HEK293T (cell line): ENCODE data around the gene GMDS.
A peak's percentile ranks its signal among the peaks of the same experiment; 100 is the strongest.
"Not testable (repeated sequence)": the region's sequence is repeated elsewhere in the genome, so short reads cannot be mapped to it uniquely, and the experiment has no call there.

Experiments
- CTCF ChIA-PET: fragments of 350-600 bp; formaldehyde crosslinking; extraction: SDS; loops from one replicate; lab custom pipeline; 2021; ENCODE audit warnings: antibody characterized with exemption, inconsistent platforms; lab: Yijun Ruan, JAX
- POLR2A ChIA-PET: fragments of 350-600 bp; formaldehyde crosslinking; extraction: SDS; loops from one replicate; lab custom pipeline; 2020; ENCODE audit warnings: antibody characterized with exemption, inconsistent platforms; lab: Yijun Ruan, JAX
- DNase-seq: peaks from one replicate; pipeline ENCODE4 v3.0.0; 2012; ENCODE audit warnings: mixed read lengths; ENCODE audit errors: extremely low spot score
- ARNT ChIP-seq: fragments of 450-650 bp; IDR thresholded peaks from 2 replicates; pipeline ENCODE4 v1.6.1; 2017; ENCODE audit warnings: mild to moderate bottlenecking
- BHLHE40 ChIP-seq: fragments of 450-650 bp; IDR thresholded peaks from 2 replicates; pipeline ENCODE4 v1.6.1; 2016; ENCODE audit warnings: mild to moderate bottlenecking, moderate library complexity, borderline replicate concordance
- CTBP1 ChIP-seq: fragments of 450-650 bp; IDR thresholded peaks from 2 replicates; pipeline ENCODE4 v1.6.1; 2016; ENCODE audit warnings: borderline replicate concordance
- ELF4 ChIP-seq: fragments of 450-650 bp; IDR thresholded peaks from 2 replicates; pipeline ENCODE4 v1.6.1; 2017; ENCODE audit warnings: antibody characterized with exemption
- FOXA1 ChIP-seq: fragments of 450-650 bp; IDR thresholded peaks from 2 replicates; pipeline ENCODE4 v1.6.1; 2016; ENCODE audit warnings: mild to moderate bottlenecking
- FOXK2 ChIP-seq: fragments of 450-650 bp; IDR thresholded peaks from 2 replicates; pipeline ENCODE4 v1.6.1; 2016; ENCODE audit warnings: mild to moderate bottlenecking
- FOXM1 ChIP-seq: fragments of 450-650 bp; IDR thresholded peaks from 2 replicates; pipeline ENCODE4 v1.6.1; 2017; ENCODE audit warnings: mild to moderate bottlenecking, borderline replicate concordance
- HDGF ChIP-seq: fragments of 450-650 bp; IDR thresholded peaks from 2 replicates; pipeline ENCODE4 v1.6.1; 2017; ENCODE audit warnings: antibody characterized with exemption, borderline replicate concordance
- L3MBTL2 ChIP-seq: fragments of 450-650 bp; conservative IDR thresholded peaks from 2 replicates; pipeline ENCODE4 v1.6.1; 2016; ENCODE audit warnings: mild to moderate bottlenecking
- LEF1 ChIP-seq: fragments of 450-650 bp; IDR thresholded peaks from 2 replicates; pipeline ENCODE4 v1.6.1; 2017; ENCODE audit warnings: mild to moderate bottlenecking, borderline replicate concordance
- SP1 ChIP-seq: fragments of 450-650 bp; IDR thresholded peaks from 2 replicates; pipeline ENCODE4 v1.6.1; 2017
- SUZ12 ChIP-seq: fragments of 450-650 bp; IDR thresholded peaks from 2 replicates; pipeline ENCODE4 v1.6.1; 2016; ENCODE audit warnings: mild to moderate bottlenecking
- TARDBP ChIP-seq: fragments of 450-650 bp; IDR thresholded peaks from 2 replicates; pipeline ENCODE4 v1.6.1; 2016
- ZNF384 ChIP-seq: fragments of 450-650 bp; IDR thresholded peaks from 2 replicates; pipeline ENCODE4 v1.6.1; 2016
- TF ChIP-seq, protein P1 (sequence below): fragments of 450-650 bp; IDR thresholded peaks from 2 replicates; pipeline ENCODE4 v1.6.1; 2016

The GMDS gene

DNA sequence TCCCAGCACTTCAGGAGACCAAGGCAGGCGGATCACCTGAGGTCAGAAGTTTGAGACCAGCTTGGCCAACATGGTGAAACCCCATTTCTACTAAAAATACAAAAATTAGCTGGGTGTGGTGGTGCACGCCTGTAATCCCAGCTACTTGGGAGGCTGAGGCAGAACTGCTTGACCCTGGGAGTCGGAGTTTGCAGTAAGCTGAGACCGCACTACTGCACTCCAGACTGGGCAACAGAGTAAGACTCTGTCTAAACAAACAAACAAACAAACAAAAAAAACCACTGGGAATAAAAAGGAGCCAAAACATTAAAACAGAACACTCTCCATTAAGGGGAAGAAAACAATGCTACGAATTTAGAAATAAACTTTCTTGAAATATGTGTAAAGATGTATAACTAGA lies 576.9 kb downstream of the GMDS start:
- POLR2A ChIA-PET, CTCF ChIA-PET, DNase-seq: not testable (repeated sequence)
- 0 out of 2 replicates have a peak, but pooled peaks have one; percentile 5 for TF ChIP-seq ZNF384

DNA sequence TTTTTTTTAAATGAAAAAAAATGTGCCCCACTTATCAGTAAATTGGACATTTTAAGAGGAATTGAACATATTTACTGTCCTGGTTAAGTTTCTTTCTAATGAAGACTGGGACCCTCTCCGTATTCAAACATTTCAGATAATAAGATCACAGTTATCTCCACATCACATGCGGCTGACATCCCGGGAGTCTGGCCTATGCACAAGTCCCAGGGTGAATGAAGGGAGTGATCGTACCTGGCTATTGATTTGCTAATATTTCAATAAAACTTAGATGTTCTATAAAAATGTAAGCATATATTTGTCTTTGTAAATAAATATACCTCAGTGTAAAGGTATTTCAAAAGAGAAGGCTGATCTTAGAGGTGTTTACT lies 577.6 kb downstream of the GMDS start:
- DNase-seq: no peak
- ChIA-PET CTCF (interaction anchor here (1.1 to 1.2 kb wide), 2 partner anchors 12 to 19 kb away, joined by 3 to 4 read pairs; no protein-coding TSS in a partner anchor), POLR2A (interaction anchor here (0.6 to 4.1 kb wide), 6 partner anchors 10 to 164 kb away, joined by 3 to 70 read pairs (median 20); partner anchors contain the start of gene FOXC1)
- TF ChIP-seq L3MBTL2: no peak
- TF ChIP-seq ZNF384: no peak; the same call in 1 of the 2 replicates
- TF ChIP-seq FOXM1: no peak
- TF ChIP-seq LEF1: no peak
- TF ChIP-seq FOXA1: no peak

DNA sequence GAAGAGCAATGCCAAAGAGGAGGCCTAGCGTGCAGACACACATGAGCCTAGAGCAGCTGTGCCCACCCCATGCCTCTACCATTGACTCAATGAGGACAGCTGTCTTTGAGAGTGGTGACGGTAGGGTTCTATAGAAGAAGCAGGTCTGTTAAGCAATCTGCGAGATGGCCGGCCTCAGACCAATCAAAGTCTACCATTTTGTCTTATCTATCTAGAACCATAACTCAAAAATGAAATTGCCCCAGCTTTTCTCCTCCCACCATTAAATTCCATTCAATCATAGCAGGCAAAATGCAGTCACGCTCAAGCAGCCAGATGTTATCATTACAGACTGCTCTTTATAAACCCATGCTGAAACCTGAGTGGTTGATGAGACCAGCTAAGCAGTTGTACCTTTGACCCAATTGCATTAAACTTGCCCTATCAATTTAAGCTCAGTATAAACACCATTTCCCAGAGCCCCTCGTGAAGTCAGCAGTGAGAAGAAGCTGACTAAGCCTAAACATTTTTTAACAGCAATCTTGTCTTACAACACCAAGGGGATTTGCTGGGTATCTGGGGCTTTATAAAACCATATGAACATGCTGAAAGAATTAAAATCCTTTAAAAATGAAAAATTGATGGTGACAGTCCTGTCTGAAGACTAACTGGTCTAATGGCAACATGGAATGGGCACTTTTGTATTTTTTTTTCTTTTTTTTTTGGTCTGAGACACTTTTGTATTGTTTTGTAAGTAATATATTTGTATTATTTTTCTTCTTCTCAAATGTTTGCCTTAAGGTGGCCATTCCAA lies 578.2 kb downstream of the GMDS start:
- ChIA-PET CTCF (interaction anchor here (1.1 to 1.2 kb wide), 3 partner anchors 12 to 95 kb away, joined by 3 to 4 read pairs (median 3); no protein-coding TSS in a partner anchor), POLR2A (interaction anchor here (0.6 to 4.1 kb wide), 18 partner anchors 9 to 206 kb away, joined by 3 to 70 read pairs (median 3); partner anchors contain the start of gene FOXC1)
- TF ChIP-seq BHLHE40 (no peak; the same call in 1 of the 2 replicates), FOXA1 (0 out of 2 replicates have a peak, but pooled peaks have one; percentile 35), ARNT (peak; percentile 98), TARDBP (peak; percentile 69; the same call in 1 of the 2 replicates), FOXK2 (peak; percentile 86), L3MBTL2 (peak; percentile 47), ZNF384 (peak; percentile 91), FOXM1 (peak; percentile 58; the same call in 1 of the 2 replicates), SP1 (no peak), CTBP1 (peak; percentile 100)
- TF ChIP-seq, protein P1, sequence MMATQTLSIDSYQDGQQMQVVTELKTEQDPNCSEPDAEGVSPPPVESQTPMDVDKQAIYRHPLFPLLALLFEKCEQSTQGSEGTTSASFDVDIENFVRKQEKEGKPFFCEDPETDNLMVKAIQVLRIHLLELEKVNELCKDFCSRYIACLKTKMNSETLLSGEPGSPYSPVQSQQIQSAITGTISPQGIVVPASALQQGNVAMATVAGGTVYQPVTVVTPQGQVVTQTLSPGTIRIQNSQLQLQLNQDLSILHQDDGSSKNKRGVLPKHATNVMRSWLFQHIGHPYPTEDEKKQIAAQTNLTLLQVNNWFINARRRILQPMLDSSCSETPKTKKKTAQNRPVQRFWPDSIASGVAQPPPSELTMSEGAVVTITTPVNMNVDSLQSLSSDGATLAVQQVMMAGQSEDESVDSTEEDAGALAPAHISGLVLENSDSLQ: peak; percentile 97

DNA sequence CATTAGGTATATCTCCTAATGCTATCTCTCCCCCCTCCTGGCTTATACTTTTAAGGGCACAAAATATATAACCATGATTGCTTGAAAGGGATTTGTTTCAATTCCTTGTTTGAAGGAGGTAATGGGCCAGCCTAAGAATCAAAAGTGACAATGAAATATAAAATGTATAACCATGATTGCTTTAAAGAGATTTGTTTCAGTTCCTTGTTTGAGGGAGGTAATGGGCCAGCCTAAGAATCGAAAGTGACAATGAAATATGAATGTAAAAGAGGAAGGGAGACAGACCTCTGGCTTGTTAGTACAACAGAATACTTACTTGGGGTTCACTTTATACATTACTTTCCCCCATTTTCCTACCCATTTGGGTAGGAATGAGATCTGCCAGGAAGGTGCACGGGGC lies 580.2 kb downstream of the GMDS start:
- TF ChIP-seq CTBP1: no peak
- no peak for DNase-seq
- ChIA-PET CTCF (interaction anchor here (0.6 kb wide), 1 partner anchor 59 kb away, joined by 4 read pairs; no protein-coding TSS in a partner anchor), POLR2A (interaction anchor here (2.6 to 4.1 kb wide), 3 partner anchors 39 to 56 kb away, joined by 37 to 70 read pairs (median 38); partner anchors contain the start of gene FOXC1)

More for the DNA sequence above, 578.2 kb downstream of the GMDS start:
- peak; percentile 76 for DNase-seq

DNA sequence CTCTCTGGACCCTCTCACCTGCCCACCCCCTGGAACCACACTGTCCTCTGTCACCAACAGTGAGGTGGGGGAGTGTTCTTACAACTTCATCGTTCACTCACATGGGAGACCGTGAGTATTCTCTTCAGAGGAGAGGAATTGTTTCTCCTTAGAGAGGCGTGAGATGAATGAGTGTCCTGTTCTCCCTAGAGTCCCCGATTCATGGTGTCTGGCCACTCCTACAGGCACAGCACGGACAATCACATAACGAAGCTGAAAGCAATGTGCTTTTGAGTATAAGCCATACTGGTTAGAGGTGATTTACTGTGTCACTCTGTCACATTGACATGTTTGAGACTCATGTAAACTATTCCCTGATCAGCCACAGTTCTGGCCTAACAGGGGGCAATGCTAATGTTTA lies 581.1 kb downstream of the GMDS start:
- POLR2A ChIA-PET: interaction anchor here (1.3 to 4.1 kb wide), 3 partner anchors 48 to 54 kb away, joined by 4 to 37 read pairs (median 6); partner anchors contain the start of gene FOXC1
- CTCF ChIA-PET: interaction anchor here (0.5 kb wide), 1 partner anchor 21 kb away, joined by 3 read pairs; no protein-coding TSS in a partner anchor
- TF ChIP-seq, protein P1: peak; percentile 58; the same call in 1 of the 2 replicates
- TF ChIP-seq BHLHE40: no peak
- no peak for DNase-seq

DNA sequence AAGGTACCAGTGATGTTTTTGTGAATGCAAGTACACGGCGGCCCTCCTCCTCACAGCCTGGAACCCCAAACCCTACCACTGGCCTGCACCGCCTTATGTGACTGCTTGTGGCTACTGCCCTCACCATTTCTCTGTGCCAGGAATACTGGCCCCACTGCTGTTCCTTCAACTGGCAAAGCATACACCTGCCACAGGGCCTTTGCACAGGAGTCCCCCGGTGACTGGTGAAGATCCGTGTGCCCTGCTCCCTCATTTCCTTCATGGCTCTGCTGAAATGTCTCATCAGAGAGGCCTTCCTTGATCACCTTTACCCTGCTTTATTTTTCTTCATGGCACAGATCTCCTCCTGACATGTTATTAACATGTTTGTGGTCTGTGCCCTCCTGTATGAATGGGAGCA lies 581.9 kb downstream of the GMDS start:
- TF ChIP-seq CTBP1 (no peak), TARDBP (no peak), L3MBTL2 (no peak), ARNT (no peak), ZNF384 (no peak), HDGF (no peak), SUZ12 (no peak), BHLHE40 (no peak)
- CTCF ChIA-PET: interaction anchor here (0.6 kb wide), 1 partner anchor 917 kb away, joined by 3 read pairs; no protein-coding TSS in a partner anchor
- POLR2A ChIA-PET: interaction anchor here (1.3 to 4.1 kb wide), 4 partner anchors 47 to 57 kb away, joined by 4 to 37 read pairs (median 6); partner anchors contain the start of gene FOXC1
- no peak for DNase-seq

DNA sequence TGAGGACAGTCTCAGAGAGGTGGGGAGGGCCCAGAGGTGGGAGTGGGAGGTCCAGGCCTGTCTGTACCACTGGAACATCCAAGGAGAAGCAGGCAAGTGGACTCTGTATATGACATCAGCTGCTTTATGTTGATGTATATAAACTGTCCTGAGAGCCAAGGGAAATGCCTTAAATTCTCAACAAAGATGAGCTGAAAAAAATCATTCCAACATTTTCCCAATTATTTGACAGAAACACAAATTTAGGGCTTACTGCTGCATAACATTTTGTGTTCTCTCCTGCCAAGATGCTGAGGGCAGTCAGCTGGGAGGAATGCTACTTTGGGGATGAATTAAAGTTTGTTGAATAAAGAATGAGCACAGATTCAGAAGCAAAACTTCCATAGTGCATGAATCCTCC lies 582.9 kb downstream of the GMDS start:
- ChIA-PET POLR2A (interaction anchor here (1.5 to 2.4 kb wide), 4 partner anchors 48 to 56 kb away, joined by 3 to 7 read pairs (median 6); partner anchors contain the start of gene FOXC1), CTCF (no interaction called here)
- DNase-seq: no peak
- no peak for TF ChIP-seq SUZ12
- TF ChIP-seq LEF1: no peak
- TF ChIP-seq ELF4: no peak
- TF ChIP-seq HDGF: no peak
- no peak for TF ChIP-seq FOXA1
- no peak for TF ChIP-seq FOXM1
- TF ChIP-seq SP1: no peak
- TF ChIP-seq BHLHE40: no peak
- TF ChIP-seq, protein P1: no peak
